Smooth muscle cell (in vitro differentiated cells): ENCODE measurements around the gene TAX1BP1. TPM values are rescaled to one million over a fixed set of nuclear protein-coding genes. Genes with fewer than 3 reads are reported as not detected.

Experiments used
- DNase-seq: peaks from one replicate; lab custom pipeline; 2025; ENCODE audit not compliant: unreplicated experiment; lab: John Stamatoyannopoulos, UW
- H2AFZ ChIP-seq: fragments of 200-600 bp; sonication (generic); 2 replicates; pipeline ENCODE4 v1.6.0; 2016; ENCODE audit warnings: antibody characterized with exemption, low read depth, mild to moderate bottlenecking
- H3F3A ChIP-seq: fragments of 200-600 bp; sonication (generic); 2 replicates; pipeline ENCODE4 v1.6.0; 2017; ENCODE audit warnings: antibody characterized with exemption, low read depth
- H3K27ac ChIP-seq: fragments of 200-600 bp; sonication (generic); 2 replicates; pipeline ENCODE4 v1.5.1; 2016; ENCODE audit warnings: low read depth, mild to moderate bottlenecking
- H3K27me3 ChIP-seq: fragments of 200-600 bp; sonication (generic); 2 replicates; pipeline ENCODE4 v1.6.1; 2016; ENCODE audit warnings: low read depth, mild to moderate bottlenecking
- H3K36me3 ChIP-seq: fragments of 200-600 bp; sonication (generic); 2 replicates; pipeline ENCODE4 v1.5.1; 2016; ENCODE audit warnings: low read depth
- H3K4me1 ChIP-seq: fragments of 200-600 bp; sonication (generic); 2 replicates; pipeline ENCODE4 v1.5.1; 2016; ENCODE audit warnings: low read depth
- H3K4me2 ChIP-seq: fragments of 200-600 bp; sonication (generic); 2 replicates; pipeline ENCODE4 v1.6.0; 2016; ENCODE audit warnings: mild to moderate bottlenecking
- H3K4me3 ChIP-seq: fragments of 200-600 bp; sonication (generic); 2 replicates; pipeline ENCODE4 v1.5.1; 2016; ENCODE audit warnings: mild to moderate bottlenecking
- H3K79me2 ChIP-seq: fragments of 200-600 bp; sonication (generic); 2 replicates; pipeline ENCODE4 v1.6.0; 2016; ENCODE audit warnings: low read depth, mild to moderate bottlenecking
- H3K9ac ChIP-seq: fragments of 200-600 bp; sonication (generic); 2 replicates; pipeline ENCODE4 v1.6.0; 2016; ENCODE audit warnings: low read depth
- H3K9me3 ChIP-seq: fragments of 200-600 bp; sonication (generic); replicated peaks from 2 replicates; pipeline ENCODE4 v1.5.1; 2016; ENCODE audit warnings: low read depth
- H4K20me1 ChIP-seq: fragments of 200-600 bp; sonication (generic); 2 replicates; pipeline ENCODE4 v1.6.0; 2016; ENCODE audit warnings: low read depth
- WGBS: methylation state at CpG from one replicate; pipeline ENCODE4 v1.1.7; 2016; ENCODE audit warnings: low lambda C conversion rate; 5-methylcytosine and 5-hydroxymethylcytosine counted together
- polyA plus RNA-seq: library from polyadenylated mRNA; unstranded; fragments of >200 nt; fragmentation: Nextera tagmentation; extraction: Ambion mirVana; gene quantifications from 2 replicates; pipeline ENCODE4 v1.2.1, GENCODE V29; 2016
- total RNA-seq: library from RNA; depleted of rRNA; stranded (reverse); fragments of >200 nt; gene quantifications from 2 replicates; pipeline ENCODE4 v1.2.3, GENCODE V29; 2014
- TF ChIP-seq, protein P1 (sequence below): fragments of 200-600 bp; sonication (generic); IDR thresholded peaks from 2 replicates; pipeline ENCODE4 v1.5.1; 2017; ENCODE audit warnings: borderline replicate concordance, mild to moderate bottlenecking, antibody characterized with exemption; ENCODE audit not compliant: insufficient read depth, poor library complexity, severe bottlenecking

Gene TAX1BP1
- total RNA-seq: 81.6 and 112 TPM in 2 replicates
- 71.0 and 80.4 TPM in 2 replicates for polyA plus RNA-seq

DNA sequence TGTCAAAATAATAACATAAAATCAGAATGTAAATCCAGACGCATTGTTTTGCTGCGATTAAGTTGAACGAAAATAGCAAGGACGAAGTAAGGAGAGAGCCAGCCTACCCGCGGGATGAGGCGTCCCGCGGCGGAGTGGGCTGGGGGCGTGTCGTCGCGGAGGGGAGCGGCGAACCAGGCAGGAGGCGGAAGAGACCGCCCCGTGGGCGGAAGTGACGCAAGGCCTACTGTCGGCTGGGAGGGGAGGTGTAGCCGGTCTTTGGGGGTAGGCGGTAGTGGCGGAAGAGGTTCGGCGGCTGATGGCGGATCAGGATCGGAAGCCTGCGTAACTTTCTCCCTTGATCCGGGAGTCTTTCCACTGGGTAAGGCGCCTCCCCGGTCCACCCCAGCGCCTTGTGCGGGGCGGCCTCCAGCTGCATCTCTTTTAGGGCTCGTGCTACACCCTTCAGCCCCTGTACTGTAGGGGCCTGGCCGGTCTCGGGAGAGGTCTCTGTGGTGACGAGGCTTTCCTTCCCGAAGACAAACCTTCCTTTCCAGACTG, at the start of gene TAX1BP1:
Gene TAX1BP1, plus strand, starts transcription at position 254 of the 540 bp plus-strand sequence. CDS start 8,363 bp downstream, outside the sequence.
- Histone ChIP-seq H3K4me1 (peaks cover 8% of the 10 kb centered on the region), H3F3A (peaks cover 3% of the 10 kb centered on the region), H2AFZ (peak within 1 kb of the TSS; percentile 89), H3K4me3 (peak within 1 kb of the TSS; percentile 93), H4K20me1 (peaks cover 39% of the 10 kb centered on the region), H3K9ac (peak within 1 kb of the TSS; percentile 99), H3K27me3 (no peaks in the 10 kb centered on the region), H3K79me2 (peaks cover 46% of the 10 kb centered on the region), H3K36me3 (no peaks in the 10 kb centered on the region), H3K27ac (peak within 1 kb of the TSS; percentile 99), H3K4me2 (peak within 1 kb of the TSS; percentile 94), H3K9me3 (no peaks in the 10 kb centered on the region)
- WGBS: 1% methylated on average over 35 of the region's 41 CpGs
- DNase-seq: peak; percentile 83
- TF ChIP-seq, protein P1, sequence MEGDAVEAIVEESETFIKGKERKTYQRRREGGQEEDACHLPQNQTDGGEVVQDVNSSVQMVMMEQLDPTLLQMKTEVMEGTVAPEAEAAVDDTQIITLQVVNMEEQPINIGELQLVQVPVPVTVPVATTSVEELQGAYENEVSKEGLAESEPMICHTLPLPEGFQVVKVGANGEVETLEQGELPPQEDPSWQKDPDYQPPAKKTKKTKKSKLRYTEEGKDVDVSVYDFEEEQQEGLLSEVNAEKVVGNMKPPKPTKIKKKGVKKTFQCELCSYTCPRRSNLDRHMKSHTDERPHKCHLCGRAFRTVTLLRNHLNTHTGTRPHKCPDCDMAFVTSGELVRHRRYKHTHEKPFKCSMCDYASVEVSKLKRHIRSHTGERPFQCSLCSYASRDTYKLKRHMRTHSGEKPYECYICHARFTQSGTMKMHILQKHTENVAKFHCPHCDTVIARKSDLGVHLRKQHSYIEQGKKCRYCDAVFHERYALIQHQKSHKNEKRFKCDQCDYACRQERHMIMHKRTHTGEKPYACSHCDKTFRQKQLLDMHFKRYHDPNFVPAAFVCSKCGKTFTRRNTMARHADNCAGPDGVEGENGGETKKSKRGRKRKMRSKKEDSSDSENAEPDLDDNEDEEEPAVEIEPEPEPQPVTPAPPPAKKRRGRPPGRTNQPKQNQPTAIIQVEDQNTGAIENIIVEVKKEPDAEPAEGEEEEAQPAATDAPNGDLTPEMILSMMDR: no peak

DNA sequence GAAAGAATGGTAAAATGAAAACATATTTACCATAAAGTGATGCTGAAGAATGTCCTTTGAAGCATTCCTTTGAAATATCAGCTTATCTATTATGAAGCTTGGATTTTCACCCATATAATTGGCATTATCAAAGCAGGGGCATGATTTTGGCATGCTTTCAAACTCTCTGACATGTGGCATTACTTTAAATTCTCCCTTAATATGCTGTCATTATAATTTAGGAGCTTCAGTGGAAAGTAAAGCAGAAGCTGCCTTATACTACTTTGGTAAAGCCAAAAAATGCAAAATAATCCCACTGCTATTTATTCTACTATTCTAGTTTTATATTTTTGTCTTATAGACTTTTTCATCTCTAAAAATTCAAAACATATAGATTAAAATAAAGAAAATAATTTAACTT, 49.3 kb upstream of the TAX1BP1 start:
- TF ChIP-seq, protein P1: no peak
- H2AFZ ChIP-seq: no peak overlapping the region
- no peaks in the 10 kb centered on the region for H3K4me1 ChIP-seq

DNA sequence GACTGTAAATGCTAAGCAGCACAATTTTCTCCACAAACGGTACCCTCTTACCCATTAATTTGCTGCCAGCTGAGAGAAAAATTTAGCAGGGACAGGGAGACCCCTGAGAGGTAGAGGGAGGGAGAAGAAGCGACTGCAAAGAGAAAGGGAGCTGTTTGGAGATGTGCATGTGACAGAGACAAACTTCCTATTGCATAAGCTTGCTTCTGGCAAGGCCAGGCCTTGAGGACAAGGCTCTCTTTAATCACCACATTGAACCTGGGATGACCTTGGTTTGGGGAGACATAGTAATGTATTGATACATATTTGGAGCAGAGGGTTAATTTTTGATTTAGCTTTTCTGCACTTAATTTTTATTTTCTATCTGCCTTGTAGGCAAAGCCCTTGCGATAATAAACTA, 46.2 kb upstream of the TAX1BP1 start:
- H3K27me3 ChIP-seq: no peaks in the 10 kb centered on the region
- no peaks in the 10 kb centered on the region for H3K79me2 ChIP-seq
- H4K20me1 ChIP-seq: no peaks in the 10 kb centered on the region
- no peaks in the 10 kb centered on the region for H3K4me1 ChIP-seq
- no peak overlapping the region for H3K9ac ChIP-seq
- no peak overlapping the region for H3K4me2 ChIP-seq
- H3F3A ChIP-seq: peaks cover 8% of the 10 kb centered on the region
- no peak overlapping the region for H3K4me3 ChIP-seq
- H3K36me3 ChIP-seq: no peaks in the 10 kb centered on the region
- H2AFZ ChIP-seq: peak overlapping the region; percentile 75
- TF ChIP-seq, protein P1: no peak
- 79% methylated on average over 3 of the region's 3 CpGs for WGBS
- no peaks in the 10 kb centered on the region for H3K9me3 ChIP-seq
- no peak for DNase-seq
- no peak overlapping the region for H3K27ac ChIP-seq

More for the DNA sequence above, 49.3 kb upstream of the TAX1BP1 start:
- H3K79me2 ChIP-seq: no peaks in the 10 kb centered on the region
- DNase-seq: no peak
- no peak overlapping the region for H3K4me3 ChIP-seq
- H3K4me2 ChIP-seq: no peak overlapping the region
- H3F3A ChIP-seq: no peaks in the 10 kb centered on the region
- H3K9me3 ChIP-seq: no peaks in the 10 kb centered on the region
- H3K9ac ChIP-seq: no peak overlapping the region
- H3K27ac ChIP-seq: no peak overlapping the region
- no peaks in the 10 kb centered on the region for H3K36me3 ChIP-seq
- no peaks in the 10 kb centered on the region for H4K20me1 ChIP-seq
- no peaks in the 10 kb centered on the region for H3K27me3 ChIP-seq

DNA sequence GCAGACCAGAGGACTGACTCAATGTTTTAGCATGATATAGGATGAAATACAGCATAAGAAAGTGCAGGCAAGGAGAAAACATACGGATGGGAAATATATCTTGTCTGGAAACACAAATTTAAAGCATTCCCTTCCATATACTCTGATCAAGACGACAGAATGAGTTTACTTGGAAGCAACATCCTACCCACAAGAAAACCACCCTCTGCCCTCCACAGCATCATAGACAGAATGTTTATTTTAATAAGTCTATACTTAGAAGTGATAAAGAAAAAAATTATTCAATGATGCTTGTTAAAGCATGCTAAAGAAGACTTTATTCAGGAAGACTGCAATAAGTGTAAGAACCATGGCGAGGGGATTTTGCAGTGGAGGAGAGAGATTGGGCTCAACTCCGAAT, 44.9 kb upstream of the TAX1BP1 start:
- no peak for DNase-seq
- H3K9me3 ChIP-seq: no peaks in the 10 kb centered on the region
- H3K4me3 ChIP-seq: no peak overlapping the region
- TF ChIP-seq, protein P1: no peak
- H3K27me3 ChIP-seq: no peaks in the 10 kb centered on the region
- peaks cover 8% of the 10 kb centered on the region for H3F3A ChIP-seq
- no peak overlapping the region for H3K9ac ChIP-seq
- no peak overlapping the region for H3K4me2 ChIP-seq
- no peak overlapping the region for H3K27ac ChIP-seq
- no peaks in the 10 kb centered on the region for H3K4me1 ChIP-seq
- 93% methylated on average over 4 of the region's 4 CpGs for WGBS
- no peaks in the 10 kb centered on the region for H3K36me3 ChIP-seq
- H2AFZ ChIP-seq: no peak overlapping the region
- H3K79me2 ChIP-seq: no peaks in the 10 kb centered on the region
- H4K20me1 ChIP-seq: no peaks in the 10 kb centered on the region
